Peyer's patch (tissue), 4 donors: ENCODE data around the gene NIP7. TPM values are rescaled to one million over a fixed set of nuclear protein-coding genes. Genes with fewer than 3 reads are reported as not detected.

Experiments
- DNase-seq, 3 donors: peaks; one replicate each; pipeline ENCODE4 v3.0.0-alpha.2; 2017 to 2019
- H3K27ac ChIP-seq, 4 donors: fragments of 200-600 bp; sonication (generic); one replicate each; pipeline ENCODE4 v1.5.1; 2016 to 2019
- H3K27me3 ChIP-seq, 2 donors: fragments of 200-600 bp; sonication (generic); one replicate each; pipeline ENCODE4 v1.5.1; 2019
- H3K36me3 ChIP-seq, 3 donors: fragments of 200-600 bp; sonication (generic); one replicate each; pipeline ENCODE4 v1.5.1; 2016 to 2019
- H3K4me1 ChIP-seq, 4 donors: fragments of 200-600 bp; sonication (generic); one replicate each; pipeline ENCODE4 v1.5.1; 2016 to 2019
- H3K4me3 ChIP-seq, 4 donors: fragments of 200-600 bp; sonication (generic); 1 replicate in 3 of 4; 2 replicates in 1 of 4; pipeline ENCODE4 v1.5.1; 2016 to 2019; ENCODE audit warnings: mild to moderate bottlenecking in 1 of 4
- H3K9me3 ChIP-seq, 4 donors: fragments of 200-600 bp; sonication (generic); one replicate each; pipeline ENCODE4 v1.5.1; 2016 to 2019; ENCODE audit warnings: mild to moderate bottlenecking in 1 of 4
- POLR2A ChIP-seq, 2 donors: fragments of 450-650 bp; IDR thresholded peaks; one replicate each; pipeline ENCODE4 v1.5.1; 2017; ENCODE audit warnings: antibody characterized with exemption in 2 of 2, mild to moderate bottlenecking in 2 of 2, moderate library complexity in 2 of 2
- total RNA-seq, 4 donors: library from RNA; depleted of rRNA; stranded (reverse); fragments of >200 nt; gene quantifications; one replicate each; pipeline ENCODE4 v1.1.0, GENCODE V29; 2016
- TF ChIP-seq, protein P1 (sequence below), 6 experiments: fragments of 450-650 bp in 4 of 6; fragments of 200-600 bp in 2 of 6; sonication (generic) in 1 of 6; IDR thresholded peaks; one replicate each; pipeline ENCODE4 v1.5.1; 2017 to 2019; ENCODE audit warnings: antibody characterized with exemption in 6 of 6, mild to moderate bottlenecking in 3 of 6, moderate library complexity in 1 of 6

The NIP7 gene
- total RNA-seq, 4 donors from 2014 or later: 6.9 to 20.6 (median 10.5) TPM

DNA sequence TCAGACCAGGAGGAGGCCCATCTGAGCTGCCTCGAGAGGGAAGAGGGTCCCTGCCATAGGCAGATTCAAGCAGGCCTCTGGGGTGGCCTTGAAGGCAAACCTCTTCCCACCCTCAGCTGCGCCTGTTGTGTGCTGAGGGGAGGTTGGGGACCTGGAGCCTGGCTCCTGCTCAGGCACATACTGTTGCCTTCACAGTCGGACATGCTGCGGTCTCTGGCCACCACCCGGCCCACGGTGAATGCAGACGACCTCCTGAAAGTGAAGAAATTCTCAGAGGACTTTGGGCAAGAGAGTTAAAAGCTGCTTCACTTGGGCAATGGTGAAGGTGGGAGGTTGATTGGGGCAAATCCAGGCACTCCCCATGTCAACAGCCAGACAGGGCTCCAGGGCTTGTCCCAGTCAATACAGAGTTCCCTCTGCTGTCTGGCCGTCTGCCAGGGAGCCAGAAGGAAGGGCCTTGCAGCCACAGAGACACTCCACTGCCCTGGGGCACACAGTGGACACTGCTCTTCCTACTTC lies 15.5 kb upstream of the NIP7 start:
- Histone ChIP-seq H3K36me3 (peaks cover 0 to 64% (median 2%) of the 10 kb centered on the region in 3 donors), H3K27ac (no peak overlapping the region), H3K4me1 (peaks cover 0 to 43% (median 8%) of the 10 kb centered on the region in 4 donors), H3K9me3 (no peaks in the 10 kb centered on the region), H3K4me3 (no peak overlapping the region), H3K27me3 (no peaks in the 10 kb centered on the region)
- TF ChIP-seq, protein P1, sequence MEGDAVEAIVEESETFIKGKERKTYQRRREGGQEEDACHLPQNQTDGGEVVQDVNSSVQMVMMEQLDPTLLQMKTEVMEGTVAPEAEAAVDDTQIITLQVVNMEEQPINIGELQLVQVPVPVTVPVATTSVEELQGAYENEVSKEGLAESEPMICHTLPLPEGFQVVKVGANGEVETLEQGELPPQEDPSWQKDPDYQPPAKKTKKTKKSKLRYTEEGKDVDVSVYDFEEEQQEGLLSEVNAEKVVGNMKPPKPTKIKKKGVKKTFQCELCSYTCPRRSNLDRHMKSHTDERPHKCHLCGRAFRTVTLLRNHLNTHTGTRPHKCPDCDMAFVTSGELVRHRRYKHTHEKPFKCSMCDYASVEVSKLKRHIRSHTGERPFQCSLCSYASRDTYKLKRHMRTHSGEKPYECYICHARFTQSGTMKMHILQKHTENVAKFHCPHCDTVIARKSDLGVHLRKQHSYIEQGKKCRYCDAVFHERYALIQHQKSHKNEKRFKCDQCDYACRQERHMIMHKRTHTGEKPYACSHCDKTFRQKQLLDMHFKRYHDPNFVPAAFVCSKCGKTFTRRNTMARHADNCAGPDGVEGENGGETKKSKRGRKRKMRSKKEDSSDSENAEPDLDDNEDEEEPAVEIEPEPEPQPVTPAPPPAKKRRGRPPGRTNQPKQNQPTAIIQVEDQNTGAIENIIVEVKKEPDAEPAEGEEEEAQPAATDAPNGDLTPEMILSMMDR (IDR thresholded peaks at IDR 0.05): no peak
- TF ChIP-seq POLR2A (IDR thresholded peaks at IDR 0.05): no peak
- peak in 2 of 3 donors; percentile 68 to 69 for DNase-seq

DNA sequence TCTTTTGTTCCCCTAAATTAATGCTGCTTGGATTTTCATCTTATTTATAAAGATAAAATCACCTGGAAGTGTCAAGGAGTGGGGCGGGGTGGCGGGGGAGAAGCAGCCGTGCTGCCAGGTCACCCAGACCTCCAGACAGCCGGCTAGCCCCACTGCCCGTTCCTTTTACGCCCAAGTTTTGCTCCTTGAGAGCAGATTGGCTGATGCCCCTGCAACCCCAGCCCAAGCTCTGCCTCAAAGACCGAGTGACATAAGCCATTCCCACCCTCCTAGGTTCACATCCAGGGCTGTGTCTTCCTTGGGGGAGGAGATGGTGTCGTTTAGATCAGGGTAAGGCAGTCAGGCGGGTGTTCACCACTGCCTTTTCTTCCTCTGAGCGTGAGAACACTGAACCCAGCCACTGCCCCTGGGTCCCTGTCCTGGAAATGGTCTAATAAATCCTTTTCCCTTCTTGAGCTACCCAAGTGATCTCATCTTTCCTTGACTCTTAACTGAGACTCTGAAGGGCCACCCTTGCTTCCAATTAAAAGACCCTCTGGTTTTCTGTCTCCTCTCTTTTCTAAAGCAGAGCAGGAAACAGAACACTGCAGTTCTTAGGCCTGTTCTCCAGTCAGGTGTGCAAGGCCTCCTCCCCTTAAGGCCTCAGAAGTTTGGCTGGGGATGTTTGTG lies 14.9 kb upstream of the NIP7 start:
- Histone ChIP-seq H3K27me3 (no peaks in the 10 kb centered on the region), H3K4me1 (peaks cover 0 to 49% (median 14%) of the 10 kb centered on the region in 4 donors), H3K27ac (no peak overlapping the region), H3K9me3 (no peaks in the 10 kb centered on the region), H3K36me3 (peaks cover 0 to 58% (median 2%) of the 10 kb centered on the region in 3 donors), H3K4me3 (no peak overlapping the region)
- no peak for DNase-seq
- TF ChIP-seq POLR2A (IDR thresholded peaks at IDR 0.05): no peak
- TF ChIP-seq, protein P1 (IDR thresholded peaks at IDR 0.05): no peak

DNA sequence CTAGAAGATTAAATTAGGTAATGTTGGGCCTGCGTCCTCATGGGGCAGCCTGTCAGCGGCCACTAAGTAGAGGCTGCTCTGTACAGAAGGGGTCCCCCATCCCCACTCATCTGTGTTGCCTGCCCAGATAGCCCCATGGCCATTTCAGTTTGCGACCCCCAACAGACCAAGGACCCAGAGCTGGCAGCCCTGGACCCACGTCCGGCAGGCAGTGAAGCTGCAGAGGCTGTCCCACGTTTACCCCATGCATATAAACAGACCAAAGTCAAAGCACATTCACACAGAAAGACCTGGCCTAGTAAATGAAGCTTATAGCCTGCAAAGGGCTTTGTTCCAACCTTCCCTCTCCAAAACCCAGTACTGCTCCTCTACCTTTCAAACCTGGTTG lies 13.8 kb upstream of the NIP7 start:
- H3K36me3 ChIP-seq: peaks cover 0 to 47% (median 0%) of the 10 kb centered on the region in 3 donors
- H3K27ac ChIP-seq: peak overlapping the region in 3 of 4 donors; percentile 36 to 78 (median 66)
- no peaks in the 10 kb centered on the region for H3K27me3 ChIP-seq
- H3K4me1 ChIP-seq: peaks cover 0 to 50% (median 15%) of the 10 kb centered on the region in 4 donors
- H3K4me3 ChIP-seq: peak overlapping the region in 1 of 4 donors; percentile 18
- no peak for DNase-seq
- no peak for TF ChIP-seq POLR2A (IDR thresholded peaks at IDR 0.05)
- TF ChIP-seq, protein P1 (IDR thresholded peaks at IDR 0.05): no peak
- H3K9me3 ChIP-seq: no peaks in the 10 kb centered on the region

DNA sequence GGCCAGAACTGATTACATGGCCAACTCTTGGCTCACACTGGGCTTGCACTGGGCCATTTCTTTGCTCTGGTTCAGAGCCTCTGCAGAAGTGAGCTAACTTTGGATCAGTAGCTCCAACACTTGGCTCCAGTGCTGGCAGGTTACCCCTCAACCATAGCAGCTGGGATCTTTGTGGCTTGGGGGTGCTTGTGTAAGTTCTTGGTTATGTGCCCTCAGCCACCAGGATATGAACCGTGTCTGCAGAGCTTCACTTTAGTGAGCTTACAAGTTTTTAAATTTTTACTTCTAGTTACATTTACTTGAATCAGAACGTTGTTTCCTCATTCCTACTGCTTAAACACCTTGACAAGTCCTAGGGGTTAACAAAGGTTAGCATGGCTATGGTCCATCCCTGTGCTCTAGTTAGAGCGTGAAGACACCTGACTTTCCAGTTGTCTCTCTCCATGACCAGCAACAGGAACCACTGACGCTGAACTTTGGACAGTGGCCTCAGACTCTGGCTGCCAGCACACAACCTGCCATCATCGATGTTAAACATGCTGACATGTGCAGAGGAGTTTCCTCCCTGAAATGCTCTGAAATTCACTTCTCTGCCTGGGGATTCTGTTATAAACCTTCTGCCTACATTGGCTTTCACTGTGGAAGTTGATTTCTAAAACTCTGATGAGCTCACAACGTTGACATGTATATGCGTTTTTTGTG lies 13.2 kb upstream of the NIP7 start:
- H3K27me3 ChIP-seq: no peaks in the 10 kb centered on the region
- H3K4me3 ChIP-seq: peak overlapping the region in 1 of 4 donors; percentile 18
- H3K27ac ChIP-seq: peak overlapping the region in 3 of 4 donors; percentile 36 to 78 (median 66)
- no peaks in the 10 kb centered on the region for H3K9me3 ChIP-seq
- H3K36me3 ChIP-seq: peaks cover 0 to 42% (median 0%) of the 10 kb centered on the region in 3 donors
- DNase-seq: peak in 2 of 3 donors; percentile 75 to 82
- no peak for TF ChIP-seq POLR2A (IDR thresholded peaks at IDR 0.05)
- TF ChIP-seq, protein P1 (IDR thresholded peaks at IDR 0.05): no peak
- peaks cover 0 to 50% (median 15%) of the 10 kb centered on the region in 4 donors for H3K4me1 ChIP-seq

DNA sequence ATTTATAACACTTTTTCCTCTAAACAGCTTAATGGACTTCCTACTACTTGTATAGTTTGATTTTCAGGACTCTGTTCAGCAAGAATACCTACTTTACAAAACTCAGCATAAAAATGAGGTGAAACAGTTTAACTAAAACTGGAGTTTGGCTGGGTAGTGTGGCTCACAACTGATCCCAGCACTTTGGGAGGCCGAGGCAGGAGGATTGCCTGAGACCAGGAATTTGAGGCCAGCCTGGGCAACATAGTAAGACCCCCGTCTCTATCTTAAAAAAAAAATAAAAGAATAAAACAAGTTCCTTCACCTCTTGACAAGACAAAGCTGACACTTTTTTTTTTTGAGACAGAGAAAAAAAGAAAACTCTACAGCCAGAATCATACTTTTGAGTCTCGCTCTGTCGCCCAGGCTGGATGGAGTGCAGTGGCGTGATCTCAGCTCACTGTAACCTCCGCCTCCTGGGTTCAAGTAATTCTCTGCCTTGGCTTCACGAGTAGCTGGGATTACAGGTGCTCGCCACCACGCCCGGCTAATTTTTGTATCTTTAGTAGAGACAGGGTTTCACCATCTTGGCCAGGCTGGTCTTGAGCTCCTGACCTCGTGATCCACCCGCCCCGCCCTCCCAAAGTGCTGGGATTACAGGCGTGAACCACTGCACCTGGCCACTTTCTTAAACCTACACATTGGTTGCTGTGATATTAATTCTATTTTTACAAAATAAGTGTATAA lies 11.8 kb upstream of the NIP7 start:
- TF ChIP-seq, protein P1 (IDR thresholded peaks at IDR 0.05): no peak
- no peak for TF ChIP-seq POLR2A (IDR thresholded peaks at IDR 0.05)
- Histone ChIP-seq H3K27ac (peak overlapping the region in 2 of 4 donors; percentile 57 to 90), H3K4me3 (no peak overlapping the region), H3K27me3 (no peaks in the 10 kb centered on the region), H3K36me3 (peaks cover 0 to 40% (median 0%) of the 10 kb centered on the region in 3 donors), H3K4me1 (peaks cover 0 to 50% (median 15%) of the 10 kb centered on the region in 4 donors), H3K9me3 (no peaks in the 10 kb centered on the region)
- no peak for DNase-seq
